ENCODE data around the gene OR10J1.

OR10J1 gene

GRCh38 chr1:159483501-159483900 lies 44.0 kb downstream of the OR10J1 start:
- in situ Hi-C loops (cut with MboI; ENCODE audit: low sequenced_read_pairs), result no loop called here

All from HL-60/S4 (cell line).